ENCODE results near the gene GRWD1. TPM values are rescaled to one million over a fixed set of nuclear protein-coding genes. Genes with fewer than 3 reads are reported as not detected.

The GRWD1 gene
- total and polyA plus RNA-seq, 2 of the 13 experiments (the other 11 are each of a cell fraction or from before 2014, with no cell fraction given) = 10.8 to 46.6 TPM

DNA sequence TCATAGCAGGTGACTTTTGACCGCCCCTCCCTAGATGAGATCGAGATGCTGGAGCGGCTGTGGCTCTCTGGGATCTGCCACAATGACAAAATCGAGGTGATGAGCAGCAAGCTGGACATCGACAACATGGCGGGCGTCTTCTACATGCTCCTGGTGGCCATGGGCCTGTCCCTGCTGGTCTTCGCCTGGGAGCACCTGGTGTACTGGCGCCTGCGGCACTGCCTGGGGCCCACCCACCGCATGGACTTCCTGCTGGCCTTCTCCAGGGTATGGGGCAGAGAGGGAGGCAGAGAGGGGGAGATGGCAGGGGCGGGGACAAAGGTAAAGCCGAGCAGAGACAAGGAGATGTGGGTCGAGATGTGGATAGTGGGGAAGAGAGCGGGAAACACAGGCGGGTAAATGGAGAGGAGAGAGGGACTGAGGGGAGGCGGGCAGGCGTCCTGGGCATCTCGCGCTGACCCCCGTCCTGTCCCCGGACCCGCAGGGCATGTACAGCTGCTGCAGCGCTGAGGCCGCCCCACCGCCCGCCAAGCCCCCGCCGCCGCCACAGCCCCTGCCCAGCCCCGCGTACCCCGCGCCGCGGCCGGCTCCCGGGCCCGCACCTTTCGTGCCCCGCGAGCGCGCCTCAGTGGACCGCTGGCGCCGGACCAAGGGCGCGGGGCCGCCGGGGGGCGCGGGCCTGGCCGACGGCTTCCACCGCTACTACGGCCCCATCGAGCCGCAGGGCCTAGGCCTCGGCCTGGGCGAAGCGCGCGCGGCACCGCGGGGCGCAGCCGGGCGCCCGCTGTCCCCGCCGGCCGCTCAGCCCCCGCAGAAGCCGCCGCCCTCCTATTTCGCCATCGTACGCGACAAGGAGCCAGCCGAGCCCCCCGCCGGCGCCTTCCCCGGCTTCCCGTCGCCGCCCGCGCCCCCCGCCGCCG, 3.4 kb upstream of the GRWD1 start:
- H3K36me3 ChIP-seq (replicated peaks in 1 of 2; ENCODE audit: control insufficient read depth in 1 of 2, insufficient read depth in 2 of 2, low read length in 2 of 2) = 0 out of 5 replicates have a peak, but pooled peaks cover 0 to 2% of the 10 kb centered on the region in 2 experiments
- H3K9me3 ChIP-seq (ENCODE audit: low read length) = no peaks in the 10 kb centered on the region
- in situ Hi-C loops (cut with HindIII; ENCODE audit: extremely low pct_ligation_motif_present, low pct_unique_long_range_greater_than_20kb) = no loop called here
- no peak for FAIRE-seq
- ChIA-PET POLR2A (no interaction called here), CTCF (ENCODE audit: low intra/inter-chr PET ratio, low total read pairs) (no interaction called here)
- peaks cover 9% of the 10 kb centered on the region for H3K79me2 ChIP-seq (ENCODE audit: insufficient read depth, low read length)
- H3K27ac ChIP-seq (ENCODE audit: extremely low read length, insufficient read depth, low read length) = no peak overlapping the region
- 97% methylated on average over 82 of the region's 94 CpGs for WGBS (ENCODE audit: low lambda C conversion rate)
- H3K4me2 ChIP-seq (ENCODE audit: low read depth, low read length) = no peak overlapping the region
- intact Hi-C loops (cut with micrococcal nuclease; ENCODE audit: unreplicated experiment) = loop anchor here (10.0 kb wide), 1 partner anchor 88 kb away; no protein-coding TSS in a partner anchor
- no peak overlapping the region for H2AFZ ChIP-seq (ENCODE audit: low read length)
- H3K9ac ChIP-seq (ENCODE audit: insufficient read depth, low read depth, low read length) = no peak overlapping the region
- H3K4me3 ChIP-seq (replicated peaks in 1 of 3; ENCODE audit: insufficient read depth in 1 of 3, low read depth in 2 of 3, low read length in 3 of 3) = no peak overlapping the region
- no peak for ATAC-seq
- TF ChIP-seq, protein P1, sequence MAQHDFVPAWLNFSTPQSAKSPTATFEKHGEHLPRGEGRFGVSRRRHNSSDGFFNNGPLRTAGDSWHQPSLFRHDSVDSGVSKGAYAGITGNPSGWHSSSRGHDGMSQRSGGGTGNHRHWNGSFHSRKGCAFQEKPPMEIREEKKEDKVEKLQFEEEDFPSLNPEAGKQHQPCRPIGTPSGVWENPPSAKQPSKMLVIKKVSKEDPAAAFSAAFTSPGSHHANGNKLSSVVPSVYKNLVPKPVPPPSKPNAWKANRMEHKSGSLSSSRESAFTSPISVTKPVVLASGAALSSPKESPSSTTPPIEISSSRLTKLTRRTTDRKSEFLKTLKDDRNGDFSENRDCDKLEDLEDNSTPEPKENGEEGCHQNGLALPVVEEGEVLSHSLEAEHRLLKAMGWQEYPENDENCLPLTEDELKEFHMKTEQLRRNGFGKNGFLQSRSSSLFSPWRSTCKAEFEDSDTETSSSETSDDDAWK (CRISPR knock-in tag; IDR thresholded peaks at IDR 0.05) = no peak
- TF ChIP-seq ZBTB38 (CRISPR knock-in tag; IDR thresholded peaks at IDR 0.05) = peak; percentile 38; the same call in 1 of the 2 replicates
- H3K27me3 ChIP-seq (ENCODE audit: control insufficient read depth in 1 of 2, insufficient read depth in 2 of 2, low read length in 2 of 2) = no peaks in the 10 kb centered on the region; a peak in 1 of 5 replicates
- H4K20me1 ChIP-seq (ENCODE audit: insufficient read depth, low read length) = no peaks in the 10 kb centered on the region
- BruUV-seq (replicated peaks) = no TSS peak
- no peak for DNase-seq (ENCODE audit: low spot score)
- peaks cover 10% of the 10 kb centered on the region for H3K4me1 ChIP-seq (ENCODE audit: insufficient read depth, low read length)

DNA sequence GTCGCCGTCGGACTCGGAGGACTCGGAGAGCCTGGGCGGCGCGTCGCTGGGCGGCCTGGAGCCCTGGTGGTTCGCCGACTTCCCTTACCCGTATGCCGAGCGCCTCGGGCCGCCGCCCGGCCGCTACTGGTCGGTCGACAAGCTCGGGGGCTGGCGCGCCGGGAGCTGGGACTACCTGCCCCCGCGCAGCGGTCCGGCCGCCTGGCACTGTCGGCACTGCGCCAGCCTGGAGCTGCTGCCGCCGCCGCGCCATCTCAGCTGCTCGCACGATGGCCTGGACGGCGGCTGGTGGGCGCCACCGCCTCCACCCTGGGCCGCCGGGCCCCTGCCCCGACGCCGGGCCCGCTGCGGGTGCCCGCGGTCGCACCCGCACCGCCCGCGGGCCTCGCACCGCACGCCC, 2.5 kb upstream of the GRWD1 start:
- H3K4me1 ChIP-seq (ENCODE audit: insufficient read depth, low read length) = peaks cover 19% of the 10 kb centered on the region
- in situ Hi-C loops (cut with HindIII; ENCODE audit: extremely low pct_ligation_motif_present, low pct_unique_long_range_greater_than_20kb) (no loop called here), intact Hi-C loops (cut with micrococcal nuclease; ENCODE audit: unreplicated experiment) (loop anchor here (10.0 kb wide), 1 partner anchor 88 kb away; no protein-coding TSS in a partner anchor)
- no peak overlapping the region for H2AFZ ChIP-seq (ENCODE audit: low read length)
- TF ChIP-seq KLF13 (CRISPR knock-in tag; IDR thresholded peaks at IDR 0.05) = no peak
- no peak for TF ChIP-seq DR1 (CRISPR knock-in tag; IDR thresholded peaks at IDR 0.05)
- peak; percentile 83 for TF ChIP-seq ZNF777 (CRISPR knock-in tag; IDR thresholded peaks at IDR 0.05)
- H3K9me3 ChIP-seq (ENCODE audit: low read length) = no peaks in the 10 kb centered on the region
- FAIRE-seq (no peak), ATAC-seq (no peak), DNase-seq (ENCODE audit: low spot score) (no peak)
- no peak overlapping the region for H3K27ac ChIP-seq (ENCODE audit: extremely low read length, insufficient read depth, low read length)
- H3K36me3 ChIP-seq (replicated peaks in 1 of 2; ENCODE audit: control insufficient read depth in 1 of 2, insufficient read depth in 2 of 2, low read length in 2 of 2) = peaks cover 0 to 11% of the 10 kb centered on the region in 2 experiments; a peak in 2 of 5 replicates
- POLR2A ChIA-PET = interaction anchor here (0.6 kb wide), 1 partner anchor 88 kb away, joined by 3 read pairs; no protein-coding TSS in a partner anchor
- CTCF ChIA-PET (ENCODE audit: low intra/inter-chr PET ratio, low total read pairs) = no interaction called here
- H3K9ac ChIP-seq (ENCODE audit: insufficient read depth, low read depth, low read length) = no peak overlapping the region
- H3K79me2 ChIP-seq (ENCODE audit: insufficient read depth, low read length) = peaks cover 13% of the 10 kb centered on the region
- no peaks in the 10 kb centered on the region for H4K20me1 ChIP-seq (ENCODE audit: insufficient read depth, low read length)
- H3K27me3 ChIP-seq (ENCODE audit: control insufficient read depth in 1 of 2, insufficient read depth in 2 of 2, low read length in 2 of 2) = no peaks in the 10 kb centered on the region; a peak in 1 of 5 replicates
- H3K4me3 ChIP-seq (replicated peaks in 1 of 3; ENCODE audit: insufficient read depth in 1 of 3, low read depth in 2 of 3, low read length in 3 of 3) = peak overlapping the region in 2 of 3 experiments; percentile 13 to 95; a peak in 3 of 6 replicates
- 77% methylated on average over 50 of the region's 60 CpGs for WGBS (ENCODE audit: low lambda C conversion rate)
- no TSS peak for BruUV-seq (replicated peaks)
- peak overlapping the region; percentile 96 for H3K4me2 ChIP-seq (ENCODE audit: low read depth, low read length)

Data from HepG2 (cell line).